NCI-H82 (cell line): ENCODE measurements around the gene PDLIM3.

Experiments
- DNase-seq: peaks from one replicate; lab custom pipeline; 2025; lab: John Stamatoyannopoulos, UW

PDLIM3 gene

GRCh38 chr4:185471235-185472102, 63.8 kb downstream of the PDLIM3 start, which contains the start of gene CCDC110:
CCDC110 (minus strand) TSS chr4:185471733; CDS start chr4:185471683, 50 bp downstream.
- DNase-seq, result peak; percentile 90

GRCh38 chr4:185470501-185471195, 64.7 kb downstream of the PDLIM3 start:
- peak; percentile 64 for DNase-seq

GRCh38 chr4:185469580-185470154, 65.6 kb downstream of the PDLIM3 start:
- no peak for DNase-seq

- DNase-seq, result no peak
Observed at GRCh38 chr4:185468999-185469398, 66.3 kb downstream of the PDLIM3 start.

GRCh38 chr4:185467991-185468390, 67.3 kb downstream of the PDLIM3 start:
- DNase-seq, result no peak

- DNase-seq, result no peak
Observed at GRCh38 chr4:185467101-185467500, 68.2 kb downstream of the PDLIM3 start.

- no peak for DNase-seq
Observed at GRCh38 chr4:185465707-185466106, 69.6 kb downstream of the PDLIM3 start.

GRCh38 chr4:185464887-185465286, 70.4 kb downstream of the PDLIM3 start:
- DNase-seq, result no peak

- DNase-seq, result no peak
Observed at GRCh38 chr4:185464183-185464582, 71.1 kb downstream of the PDLIM3 start.

- DNase-seq, result no peak
Observed at GRCh38 chr4:185463541-185463940, 71.8 kb downstream of the PDLIM3 start.

- DNase-seq, result no peak
Observed at GRCh38 chr4:185461565-185461964, 73.7 kb downstream of the PDLIM3 start.

GRCh38 chr4:185457136-185457535, 78.2 kb downstream of the PDLIM3 start:
- peak; percentile 70 for DNase-seq

- no peak for DNase-seq
Observed at GRCh38 chr4:185456131-185456530, 79.2 kb downstream of the PDLIM3 start.
